ENCODE data around the gene SERPINC1. TPM values are rescaled to one million over a fixed set of nuclear protein-coding genes. Genes with fewer than 3 reads are reported as not detected.

SERPINC1 gene
- total and polyA plus RNA-seq, 2 of the 8 experiments (the other 6 are each of a cell fraction or from before 2014, with no cell fraction given): 0.08 TPM; not detected in 1

DNA sequence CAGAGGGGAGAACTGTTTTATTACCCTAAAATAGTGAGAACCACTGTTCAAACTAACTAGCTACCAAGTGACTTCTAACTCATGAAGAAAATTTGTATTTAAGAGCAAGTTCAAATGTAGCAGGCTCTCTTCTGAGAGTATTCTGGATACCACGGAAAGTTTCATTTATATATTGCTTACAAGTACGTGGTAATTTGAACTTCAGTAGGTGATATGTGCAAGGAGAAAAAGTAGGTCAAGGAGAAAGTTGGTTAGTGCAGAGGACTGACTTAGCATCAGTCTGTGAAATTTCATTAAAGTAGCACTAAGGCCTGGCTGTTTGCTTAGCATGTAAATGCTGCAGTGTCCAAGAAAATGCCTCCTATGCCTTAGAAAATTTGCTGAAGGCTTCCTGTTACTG lies 16.7 kb downstream of the SERPINC1 start:
- Histone ChIP-seq H2BK12ac (ENCODE audit: low read depth, low read length) (no peak overlapping the region), H2AK5ac (ENCODE audit: low read depth, low read length) (no peak overlapping the region), H3K4me3 (ENCODE audit: extremely low read depth in 1 of 4, insufficient read depth in 2 of 4, low read depth in 3 of 4, low read length in 4 of 4) (no peak overlapping the region), H3K4me1 (replicated peaks in 1 of 4; ENCODE audit: control insufficient read depth in 3 of 4, insufficient read depth in 4 of 4, low read length in 3 of 4) (peaks cover 0 to 14% (median 2%) of the 10 kb centered on the region in 4 experiments; a peak in 4 of 7 replicates), H3K9ac (replicated peaks in 1 of 4; ENCODE audit: extremely low read depth in 1 of 4, low read depth in 3 of 4, low read length in 3 of 4) (no peak overlapping the region), H3K4me2 (ENCODE audit: insufficient read depth in 1 of 2, low read depth in 2 of 2, low read length in 2 of 2) (peak overlapping the region in 1 of 2 experiments; percentile 10; a peak in 1 of 4 replicates), H3K23me2 (ENCODE audit: low read depth, low read length) (no peaks in the 10 kb centered on the region), H4K5ac (ENCODE audit: insufficient read length, low read depth, low read length) (no peak overlapping the region), H3K27me3 (replicated peaks in 1 of 4; ENCODE audit: control insufficient read depth in 3 of 4, extremely low read depth in 1 of 4, insufficient read depth in 3 of 4, low read length in 3 of 4) (no peaks in the 10 kb centered on the region), H3K14ac (ENCODE audit: insufficient read length) (no peak overlapping the region), H3K9me3 (ENCODE audit: insufficient read depth in 2 of 2, low read depth in 1 of 2, low read length in 1 of 2) (no peaks in the 10 kb centered on the region), H4K20me1 (replicated peaks in 1 of 2; ENCODE audit: control insufficient read depth in 1 of 2, insufficient read depth in 2 of 2, low read length in 2 of 2) (no peaks in the 10 kb centered on the region), H2BK15ac (ENCODE audit: low read length) (no peak overlapping the region), H2BK20ac (ENCODE audit: low read length) (no peak overlapping the region), H3K27ac (ENCODE audit: low read depth, low read length) (no peak overlapping the region), H2AFZ (ENCODE audit: low read length) (no peak overlapping the region), H2BK120ac (replicated peaks; ENCODE audit: low read depth, low read length) (no peak overlapping the region), H4K91ac (replicated peaks; ENCODE audit: insufficient read length, low read length) (no peak overlapping the region), H3K18ac (ENCODE audit: extremely low read depth, low read length) (no peak overlapping the region), H3K79me2 (ENCODE audit: control insufficient read depth in 1 of 2, insufficient read depth in 2 of 2, low read length in 2 of 2) (no peaks in the 10 kb centered on the region), H3K4ac (replicated peaks; ENCODE audit: insufficient read length, low read depth, low read length) (no peak overlapping the region), H3K56ac (replicated peaks; ENCODE audit: insufficient read length, low read depth, low read length) (no peak overlapping the region), H3K79me1 (ENCODE audit: low read depth, low read length) (peaks cover 2% of the 10 kb centered on the region; the same call in 1 of the 2 replicates), H3K36me3 (ENCODE audit: control insufficient read depth in 2 of 4, insufficient read depth in 4 of 4, low read length in 3 of 4) (no peaks in the 10 kb centered on the region), H3K23ac (ENCODE audit: insufficient read length) (no peak overlapping the region), H2BK5ac (ENCODE audit: low read depth, low read length) (no peak overlapping the region), H4K8ac (ENCODE audit: extremely low read depth, insufficient read depth, low read length) (no peak overlapping the region)
- POLR2A ChIA-PET (ENCODE audit: partially characterized antibody): interaction anchor here (1.6 kb wide), 1 partner anchor 35 kb away, joined by 3 read pairs; no protein-coding TSS in a partner anchor
- CTCF ChIA-PET (ENCODE audit: partially characterized antibody): interaction anchor here (1.0 kb wide), 1 partner anchor 31 kb away, joined by 3 read pairs; no protein-coding TSS in a partner anchor
- DNase-seq (ENCODE audit: low read depth in 1 of 2, low spot score in 2 of 2) (no peak), FAIRE-seq (no peak)
- WGBS, 2 experiments (ENCODE audit: extremely low coverage in 1 of 2, insufficient coverage in 1 of 2, insufficient read length in 1 of 2, insufficient replicate concordance in 2 of 2, low coverage in 1 of 2, low lambda C conversion rate in 2 of 2, missing lambda C conversion rate in 1 of 2): 79% methylated on average over 2 of the region's 2 CpGs; no CpG with 5 or more reads in 1 of the 2 experiments
- TF ChIP-seq PHF8 (conservative IDR thresholded peaks at IDR 0.05; ENCODE audit: low read depth, low read length) (no peak), EGR1 (IDR thresholded peaks at IDR 0.05; ENCODE audit: borderline replicate concordance, low read depth, low read length) (no peak), CTCF (IDR thresholded peaks at IDR 0.05; ENCODE audit: control extremely low read depth in 1 of 3, insufficient read depth in 1 of 3, low read depth in 1 of 3, low read length in 3 of 3) (no peak), SP2 (IDR thresholded peaks at IDR 0.05; ENCODE audit: low read length) (no peak), TAF1 (IDR thresholded peaks at IDR 0.05; ENCODE audit: low read depth, low read length) (no peak), SIN3A (conservative IDR thresholded peaks at IDR 0.05 in 1 of 2, IDR thresholded peaks at IDR 0.05 in 1 of 2; ENCODE audit: low read depth in 1 of 2, low read length in 2 of 2) (no peak), KDM4A (IDR thresholded peaks at IDR 0.05; ENCODE audit: low read depth, low read length, severe bottlenecking) (no peak), CTBP2 (IDR thresholded peaks at IDR 0.05; ENCODE audit: borderline replicate concordance, insufficient read depth, insufficient read length, low read length) (no peak), SAP30 (IDR thresholded peaks at IDR 0.05; ENCODE audit: insufficient read depth, insufficient replicate concordance, low read length) (no peak)
- TF ChIP-seq, protein P1, sequence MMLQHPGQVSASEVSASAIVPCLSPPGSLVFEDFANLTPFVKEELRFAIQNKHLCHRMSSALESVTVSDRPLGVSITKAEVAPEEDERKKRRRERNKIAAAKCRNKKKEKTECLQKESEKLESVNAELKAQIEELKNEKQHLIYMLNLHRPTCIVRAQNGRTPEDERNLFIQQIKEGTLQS (IDR thresholded peaks at IDR 0.05; ENCODE audit: insufficient read depth, low read depth, low read length): no peak

All from H1 (cell line).